SK-N-SH treated with all-trans-retinoic acid at 6 μM for 48 hours (cell line): Measurements from ENCODE around the gene PARM1.

Experiments
- ATAC-seq: fragments of 200-7000 bp; cut with Tn5 transposase; 3 replicates; pipeline ENCODE4 v1.9.1; 2020; ENCODE audit warnings: mild to moderate bottlenecking, moderate library complexity
- ARNTL ChIP-seq: fragments of 450-650 bp; formaldehyde crosslinking; IDR thresholded peaks from 2 replicates; pipeline ENCODE4 v1.5.0; 2020; ENCODE audit warnings: low read depth, mild to moderate bottlenecking, moderate library complexity, borderline replicate concordance
- BACH2 ChIP-seq: fragments of 250-450 bp; sonication (Bioruptor Pico); IDR thresholded peaks from 2 replicates; pipeline ENCODE4 v1.9.0; 2021; ENCODE audit warnings: mild to moderate bottlenecking, borderline replicate concordance
- CREB5 ChIP-seq: fragments of 250-450 bp; sonication (Bioruptor Pico); IDR thresholded peaks from 2 replicates; pipeline ENCODE4 v1.5.1; 2020; ENCODE audit warnings: low read depth, mild to moderate bottlenecking, moderate library complexity
- CSDC2 ChIP-seq: fragments of 250-450 bp; sonication (Bioruptor Pico); IDR thresholded peaks from 2 replicates; pipeline ENCODE4 v1.5.0; 2020; ENCODE audit warnings: mild to moderate bottlenecking, moderate library complexity
- CSRNP3 ChIP-seq: fragments of 250-450 bp; sonication (Bioruptor Pico); IDR thresholded peaks from 2 replicates; pipeline ENCODE4 v1.5.1; 2021; ENCODE audit warnings: mild to moderate bottlenecking, moderate library complexity
- ESRRG ChIP-seq: fragments of 250-450 bp; sonication (Bioruptor Pico); IDR thresholded peaks from 2 replicates; pipeline ENCODE4 v1.6.1; 2021; ENCODE audit warnings: mild to moderate bottlenecking
- GLIS3 ChIP-seq: fragments of 250-450 bp; sonication (Bioruptor Pico); IDR thresholded peaks from 2 replicates; pipeline ENCODE4 v1.5.0; 2020; ENCODE audit warnings: mild to moderate bottlenecking, moderate library complexity
- ISL1 ChIP-seq: fragments of 250-450 bp; sonication (Bioruptor Pico); IDR thresholded peaks from 2 replicates; pipeline ENCODE4 v2.1.2; 2022; ENCODE audit warnings: mild to moderate bottlenecking, moderate library complexity
- OSR1 ChIP-seq: fragments of 250-450 bp; sonication (Bioruptor Pico); IDR thresholded peaks from 2 replicates; pipeline ENCODE4 v1.8.0; 2022; ENCODE audit warnings: moderate library complexity, mild to moderate bottlenecking, inconsistent platforms
- PATZ1 ChIP-seq: fragments of 250-450 bp; sonication (Bioruptor Pico); IDR thresholded peaks from 2 replicates; pipeline ENCODE4 v1.8.0; 2020; ENCODE audit warnings: mild to moderate bottlenecking, moderate library complexity, borderline replicate concordance
- PPARA ChIP-seq: fragments of 250-450 bp; sonication (Bioruptor Pico); IDR thresholded peaks from 2 replicates; pipeline ENCODE4 v1.5.0; 2020; ENCODE audit warnings: mild to moderate bottlenecking, borderline replicate concordance
- RARB ChIP-seq: fragments of 250-450 bp; sonication (Bioruptor Pico); IDR thresholded peaks from 2 replicates; pipeline ENCODE4 v1.8.0; 2021; ENCODE audit warnings: mild to moderate bottlenecking, moderate library complexity
- SNAI2 ChIP-seq: fragments of 250-450 bp; sonication (Bioruptor Pico); IDR thresholded peaks from 2 replicates; pipeline ENCODE4 v1.5.0; 2020; ENCODE audit warnings: mild to moderate bottlenecking, moderate library complexity
- TCF4 ChIP-seq: fragments of 250-450 bp; sonication (Bioruptor Pico); IDR thresholded peaks from 2 replicates; pipeline ENCODE4 v1.8.0; 2021; ENCODE audit warnings: mild to moderate bottlenecking, moderate library complexity, borderline replicate concordance
- TOX ChIP-seq: fragments of 250-450 bp; sonication (Bioruptor Pico); IDR thresholded peaks from 2 replicates; pipeline ENCODE4 v1.8.0; 2021; ENCODE audit warnings: mild to moderate bottlenecking, moderate library complexity, borderline replicate concordance
- ZC3H10 ChIP-seq: fragments of 250-450 bp; sonication (Bioruptor Pico); IDR thresholded peaks from 2 replicates; pipeline ENCODE4 v1.5.1; 2021; ENCODE audit warnings: mild to moderate bottlenecking, moderate library complexity
- ZFP3 ChIP-seq: fragments of 250-450 bp; sonication (Bioruptor Pico); IDR thresholded peaks from 2 replicates; pipeline ENCODE4 v1.5.0; 2020; ENCODE audit warnings: mild to moderate bottlenecking, moderate library complexity
- ZFP30 ChIP-seq: fragments of 450-650 bp; formaldehyde crosslinking; IDR thresholded peaks from 2 replicates; pipeline ENCODE4 v1.5.0; 2022; ENCODE audit warnings: mild to moderate bottlenecking, moderate library complexity
- ZNF565 ChIP-seq: fragments of 450-650 bp; formaldehyde crosslinking; conservative IDR thresholded peaks from 2 replicates; pipeline ENCODE4 v1.5.0; 2020; ENCODE audit warnings: low read depth, mild to moderate bottlenecking, moderate library complexity
- ZNF70 ChIP-seq: fragments of 450-650 bp; formaldehyde crosslinking; IDR thresholded peaks from 2 replicates; pipeline ENCODE4 v1.5.0; 2020; ENCODE audit warnings: mild to moderate bottlenecking, moderate library complexity
- ZNF8 ChIP-seq: fragments of 450-650 bp; formaldehyde crosslinking; IDR thresholded peaks from 2 replicates; pipeline ENCODE4 v1.5.0; 2020; ENCODE audit warnings: mild to moderate bottlenecking, moderate library complexity
- TF ChIP-seq, protein P1 (sequence below): fragments of 250-450 bp; sonication (Bioruptor Pico); IDR thresholded peaks from 2 replicates; pipeline ENCODE4 v1.5.0; 2020; ENCODE audit warnings: mild to moderate bottlenecking, moderate library complexity
- TF ChIP-seq, protein P2 (sequence below): fragments of 250-450 bp; sonication (Bioruptor Pico); IDR thresholded peaks from 2 replicates; pipeline ENCODE4 v1.8.0; 2021; ENCODE audit warnings: low read depth, mild to moderate bottlenecking, moderate library complexity, borderline replicate concordance

Gene PARM1

GRCh38 chr4:75051431-75051830 lies 118.5 kb downstream of the PARM1 start:
- ATAC-seq = no peak
- TF ChIP-seq ZC3H10 (CRISPR knock-in tag) (no peak), ZNF565 (CRISPR knock-in tag) (no peak), SNAI2 (CRISPR knock-in tag) (no peak), CSRNP3 (no peak), GLIS3 (no peak), TCF4 (no peak), ZNF70 (CRISPR knock-in tag) (no peak), ESRRG (CRISPR knock-in tag) (no peak), ZFP3 (CRISPR knock-in tag) (no peak), PPARA (no peak), BACH2 (CRISPR knock-in tag) (no peak), CREB5 (CRISPR knock-in tag) (no peak), ZNF8 (no peak), TOX (no peak), CSDC2 (CRISPR knock-in tag) (no peak), ARNTL (CRISPR knock-in tag) (no peak)
- TF ChIP-seq, protein P1, sequence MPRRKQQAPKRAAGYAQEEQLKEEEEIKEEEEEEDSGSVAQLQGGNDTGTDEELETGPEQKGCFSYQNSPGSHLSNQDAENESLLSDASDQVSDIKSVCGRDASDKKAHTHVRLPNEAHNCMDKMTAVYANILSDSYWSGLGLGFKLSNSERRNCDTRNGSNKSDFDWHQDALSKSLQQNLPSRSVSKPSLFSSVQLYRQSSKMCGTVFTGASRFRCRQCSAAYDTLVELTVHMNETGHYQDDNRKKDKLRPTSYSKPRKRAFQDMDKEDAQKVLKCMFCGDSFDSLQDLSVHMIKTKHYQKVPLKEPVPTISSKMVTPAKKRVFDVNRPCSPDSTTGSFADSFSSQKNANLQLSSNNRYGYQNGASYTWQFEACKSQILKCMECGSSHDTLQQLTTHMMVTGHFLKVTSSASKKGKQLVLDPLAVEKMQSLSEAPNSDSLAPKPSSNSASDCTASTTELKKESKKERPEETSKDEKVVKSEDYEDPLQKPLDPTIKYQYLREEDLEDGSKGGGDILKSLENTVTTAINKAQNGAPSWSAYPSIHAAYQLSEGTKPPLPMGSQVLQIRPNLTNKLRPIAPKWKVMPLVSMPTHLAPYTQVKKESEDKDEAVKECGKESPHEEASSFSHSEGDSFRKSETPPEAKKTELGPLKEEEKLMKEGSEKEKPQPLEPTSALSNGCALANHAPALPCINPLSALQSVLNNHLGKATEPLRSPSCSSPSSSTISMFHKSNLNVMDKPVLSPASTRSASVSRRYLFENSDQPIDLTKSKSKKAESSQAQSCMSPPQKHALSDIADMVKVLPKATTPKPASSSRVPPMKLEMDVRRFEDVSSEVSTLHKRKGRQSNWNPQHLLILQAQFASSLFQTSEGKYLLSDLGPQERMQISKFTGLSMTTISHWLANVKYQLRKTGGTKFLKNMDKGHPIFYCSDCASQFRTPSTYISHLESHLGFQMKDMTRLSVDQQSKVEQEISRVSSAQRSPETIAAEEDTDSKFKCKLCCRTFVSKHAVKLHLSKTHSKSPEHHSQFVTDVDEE (CRISPR knock-in tag) = no peak
- TF ChIP-seq, protein P2, sequence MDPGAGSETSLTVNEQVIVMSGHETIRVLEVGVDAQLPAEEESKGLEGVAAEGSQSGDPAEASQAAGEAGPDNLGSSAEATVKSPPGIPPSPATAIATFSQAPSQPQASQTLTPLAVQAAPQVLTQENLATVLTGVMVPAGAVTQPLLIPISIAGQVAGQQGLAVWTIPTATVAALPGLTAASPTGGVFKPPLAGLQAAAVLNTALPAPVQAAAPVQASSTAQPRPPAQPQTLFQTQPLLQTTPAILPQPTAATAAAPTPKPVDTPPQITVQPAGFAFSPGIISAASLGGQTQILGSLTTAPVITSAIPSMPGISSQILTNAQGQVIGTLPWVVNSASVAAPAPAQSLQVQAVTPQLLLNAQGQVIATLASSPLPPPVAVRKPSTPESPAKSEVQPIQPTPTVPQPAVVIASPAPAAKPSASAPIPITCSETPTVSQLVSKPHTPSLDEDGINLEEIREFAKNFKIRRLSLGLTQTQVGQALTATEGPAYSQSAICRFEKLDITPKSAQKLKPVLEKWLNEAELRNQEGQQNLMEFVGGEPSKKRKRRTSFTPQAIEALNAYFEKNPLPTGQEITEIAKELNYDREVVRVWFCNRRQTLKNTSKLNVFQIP (CRISPR knock-in tag) = no peak

- no peak for ATAC-seq
Measured at GRCh38 chr4:75053352-75053751, 120.4 kb downstream of the PARM1 start.

More at GRCh38 chr4:75053352-75053751, 120.4 kb downstream of the PARM1 start:
- TF ChIP-seq RARB (CRISPR knock-in tag) (no peak), OSR1 (CRISPR knock-in tag) (no peak), ZNF565 (CRISPR knock-in tag) (no peak), CSDC2 (CRISPR knock-in tag) (no peak), CREB5 (CRISPR knock-in tag) (no peak), ZFP30 (CRISPR knock-in tag) (no peak), SNAI2 (CRISPR knock-in tag) (no peak), ISL1 (CRISPR knock-in tag) (no peak), GLIS3 (no peak), BACH2 (CRISPR knock-in tag) (no peak), TCF4 (no peak), PPARA (no peak), PATZ1 (CRISPR knock-in tag) (no peak), CSRNP3 (no peak)
- TF ChIP-seq, protein P2 (CRISPR knock-in tag) = no peak
- TF ChIP-seq, protein P1 (CRISPR knock-in tag) = no peak
- TF ChIP-seq, all 23 proteins: peak for 0
